Measurements from ENCODE around the gene TMEM190. TPM values are rescaled to one million over a fixed set of nuclear protein-coding genes. Genes with fewer than 3 reads are reported as not detected.

Gene TMEM190
- total RNA-seq, 1 experiment from 2014 or later, result not detected

GRCh38 chr19:55341171-55341588 lies 35.4 kb upstream of the TMEM190 start:
- no peaks in the 10 kb centered on the region for H3K27me3 ChIP-seq (ENCODE audit: insufficient read depth, low read length)
- no TSS peak for BruUV-seq (replicated peaks)
- ChIA-PET CTCF (no interaction called here), POLR2A (no interaction called here), RAD21 (ENCODE audit: low non-redundant PET in 1 of 2, low total read pairs in 2 of 2, uncharacterized antibody in 2 of 2, unreplicated experiment in 2 of 2) (no interaction called here)
- peaks cover 17 to 48% of the 10 kb centered on the region in 2 experiments for H3K4me1 ChIP-seq (ENCODE audit: control insufficient read depth in 1 of 2, insufficient read depth in 2 of 2, low read length in 2 of 2)
- peaks cover 9% of the 10 kb centered on the region; the same call in 1 of the 2 replicates for H3K79me2 ChIP-seq (ENCODE audit: insufficient read depth, low read length)
- H3K4me3 ChIP-seq (replicated peaks in 1 of 2; ENCODE audit: low read depth in 1 of 2, low read length in 2 of 2), result peak overlapping the region; percentile 74 to 83
- no peak for TF ChIP-seq EZH2phosphoT487 (IDR thresholded peaks at IDR 0.05; ENCODE audit: borderline replicate concordance)
- no peak for TF ChIP-seq SIN3A (IDR thresholded peaks at IDR 0.05; ENCODE audit: low read depth)
- TF ChIP-seq RAD21 (IDR thresholded peaks at IDR 0.05; ENCODE audit: low read depth), result no peak
- TF ChIP-seq, protein P1, sequence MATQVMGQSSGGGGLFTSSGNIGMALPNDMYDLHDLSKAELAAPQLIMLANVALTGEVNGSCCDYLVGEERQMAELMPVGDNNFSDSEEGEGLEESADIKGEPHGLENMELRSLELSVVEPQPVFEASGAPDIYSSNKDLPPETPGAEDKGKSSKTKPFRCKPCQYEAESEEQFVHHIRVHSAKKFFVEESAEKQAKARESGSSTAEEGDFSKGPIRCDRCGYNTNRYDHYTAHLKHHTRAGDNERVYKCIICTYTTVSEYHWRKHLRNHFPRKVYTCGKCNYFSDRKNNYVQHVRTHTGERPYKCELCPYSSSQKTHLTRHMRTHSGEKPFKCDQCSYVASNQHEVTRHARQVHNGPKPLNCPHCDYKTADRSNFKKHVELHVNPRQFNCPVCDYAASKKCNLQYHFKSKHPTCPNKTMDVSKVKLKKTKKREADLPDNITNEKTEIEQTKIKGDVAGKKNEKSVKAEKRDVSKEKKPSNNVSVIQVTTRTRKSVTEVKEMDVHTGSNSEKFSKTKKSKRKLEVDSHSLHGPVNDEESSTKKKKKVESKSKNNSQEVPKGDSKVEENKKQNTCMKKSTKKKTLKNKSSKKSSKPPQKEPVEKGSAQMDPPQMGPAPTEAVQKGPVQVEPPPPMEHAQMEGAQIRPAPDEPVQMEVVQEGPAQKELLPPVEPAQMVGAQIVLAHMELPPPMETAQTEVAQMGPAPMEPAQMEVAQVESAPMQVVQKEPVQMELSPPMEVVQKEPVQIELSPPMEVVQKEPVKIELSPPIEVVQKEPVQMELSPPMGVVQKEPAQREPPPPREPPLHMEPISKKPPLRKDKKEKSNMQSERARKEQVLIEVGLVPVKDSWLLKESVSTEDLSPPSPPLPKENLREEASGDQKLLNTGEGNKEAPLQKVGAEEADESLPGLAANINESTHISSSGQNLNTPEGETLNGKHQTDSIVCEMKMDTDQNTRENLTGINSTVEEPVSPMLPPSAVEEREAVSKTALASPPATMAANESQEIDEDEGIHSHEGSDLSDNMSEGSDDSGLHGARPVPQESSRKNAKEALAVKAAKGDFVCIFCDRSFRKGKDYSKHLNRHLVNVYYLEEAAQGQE (IDR thresholded peaks at IDR 0.05; ENCODE audit: low read depth), result no peak
- H4K20me1 ChIP-seq (ENCODE audit: insufficient read depth), result no peaks in the 10 kb centered on the region
- ATAC-seq, result peak; percentile 16; the same call in 1 of the 2 replicates
- peak overlapping the region; percentile 98 for H3K4me2 ChIP-seq (ENCODE audit: low read length)
- H3K9me2 ChIP-seq (ENCODE audit: insufficient read depth), result no peaks in the 10 kb centered on the region
- H3K9me3 ChIP-seq (ENCODE audit: control insufficient read depth in 1 of 2, insufficient read depth in 1 of 2, low read depth in 1 of 2, low read length in 2 of 2), result no peaks in the 10 kb centered on the region
- H2AFZ ChIP-seq (ENCODE audit: low read depth, low read length, poor library complexity, severe bottlenecking), result no peak overlapping the region
- peaks cover 4 to 5% of the 10 kb centered on the region in 2 experiments; a peak in 3 of 4 replicates for H3K36me3 ChIP-seq (ENCODE audit: control insufficient read depth in 1 of 2, insufficient read depth in 2 of 2, low read length in 2 of 2)
- DNase-seq (ENCODE audit: low read depth, low spot score), result peak; percentile 21
- peak overlapping the region; percentile 92; the same call in 1 of the 2 replicates for H3K27ac ChIP-seq (ENCODE audit: low read depth, low read length)
- H3K9ac ChIP-seq (ENCODE audit: low read length), result peak overlapping the region; percentile 85
- intact Hi-C loops (cut with micrococcal nuclease), result no loop called here
